GM18507 (cell line): ENCODE measurements around the gene PCID2.
A peak's percentile ranks its signal among the peaks of the same experiment; 100 is the strongest.
"Not testable (repeated sequence)": the region's sequence is repeated elsewhere in the genome, so short reads cannot be mapped to it uniquely, and the experiment has no call there.

Source experiments
- DNase-seq: peaks from one replicate; pipeline ENCODE4 v3.0.0; 2011; ENCODE audit warnings: low read depth; ENCODE audit not compliant: insufficient read length; ENCODE audit errors: extremely low spot score
- FAIRE-seq: peaks from 2 replicates; lab custom pipeline; 2011; peaks lifted over from hg19 to GRCh38; lab: Jason Lieb, UNC

The PCID2 gene

GRCh38 chr13:113208421-113209335, at the start of gene PCID2:
TSS of gene PCID2 (minus strand) at chr13:113208669. CDS start at chr13:113208634, 35 bp downstream.
- DNase-seq: peak; percentile 87

GRCh38 chr13:113257908-113258307, 49.4 kb upstream of the PCID2 start:
- not testable (repeated sequence) for FAIRE-seq, DNase-seq

More at GRCh38 chr13:113208421-113209335, at the start of gene PCID2:
- FAIRE-seq: peak; percentile 85

- FAIRE-seq: no peak
- DNase-seq: no peak
Measured at GRCh38 chr13:113252516-113253095, 44.1 kb upstream of the PCID2 start.

- no peak for FAIRE-seq
- DNase-seq: no peak
Measured at GRCh38 chr13:113245849-113246796, 37.7 kb upstream of the PCID2 start.

GRCh38 chr13:113243847-113244246, 35.4 kb upstream of the PCID2 start:
- no peak for FAIRE-seq
- DNase-seq: no peak

- FAIRE-seq: not testable (repeated sequence)
Measured at GRCh38 chr13:113241623-113242022, 33.2 kb upstream of the PCID2 start.

GRCh38 chr13:113239986-113240385, 31.5 kb upstream of the PCID2 start:
- DNase-seq: no peak
- no peak for FAIRE-seq

More at GRCh38 chr13:113241623-113242022, 33.2 kb upstream of the PCID2 start:
- DNase-seq: not testable (repeated sequence)

- DNase-seq (no peak), FAIRE-seq (no peak)
Measured at GRCh38 chr13:113239357-113239756, 30.9 kb upstream of the PCID2 start.

GRCh38 chr13:113238536-113238935, 30.1 kb upstream of the PCID2 start:
- DNase-seq (no peak), FAIRE-seq (no peak)

- no peak for DNase-seq
- FAIRE-seq: no peak
Measured at GRCh38 chr13:113233101-113233500, 24.6 kb upstream of the PCID2 start.

- no peak for DNase-seq
Measured at GRCh38 chr13:113232208-113233003, 23.9 kb upstream of the PCID2 start.

GRCh38 chr13:113231306-113232207, 23.1 kb upstream of the PCID2 start:
- FAIRE-seq (no peak), DNase-seq (no peak)

More at GRCh38 chr13:113232208-113233003, 23.9 kb upstream of the PCID2 start:
- FAIRE-seq: no peak

- DNase-seq (no peak), FAIRE-seq (no peak)
Measured at GRCh38 chr13:113229791-113230190, 21.3 kb upstream of the PCID2 start.

GRCh38 chr13:113229161-113229560, 20.7 kb upstream of the PCID2 start:
- no peak for FAIRE-seq
- DNase-seq: no peak

- DNase-seq: no peak
- FAIRE-seq: no peak
Measured at GRCh38 chr13:113226873-113227450, 18.5 kb upstream of the PCID2 start.

- FAIRE-seq (no peak), DNase-seq (no peak)
Measured at GRCh38 chr13:113225515-113225914, 17.0 kb upstream of the PCID2 start.

- FAIRE-seq (no peak), DNase-seq (no peak)
Measured at GRCh38 chr13:113224486-113224885, 16.0 kb upstream of the PCID2 start.

- DNase-seq: no peak
- FAIRE-seq: no peak
Measured at GRCh38 chr13:113223070-113223469, 14.6 kb upstream of the PCID2 start.
